Measurements from ENCODE around the gene RUFY3.
"Not testable (repeated sequence)": the region's sequence is repeated elsewhere in the genome, so short reads cannot be mapped to it uniquely, and the experiment has no call there.

- not testable (repeated sequence) for TF ChIP-seq CTCF, POLR2A, POLR2AphosphoS5 (IDR thresholded peaks at IDR 0.05)
Measured at GRCh38 chr4:70694633-70695032, 27.1 kb upstream of the RUFY3 start.
